HCT116 (cell line): ENCODE results near the gene H6PD. TPM values are rescaled to one million over a fixed set of nuclear protein-coding genes. Genes with fewer than 3 reads are reported as not detected.

Experiments used
- ATAC-seq: fragments of 200-7000 bp; cut with Tn5 transposase; 2 replicates; pipeline ENCODE4 v1.9.1; 2020; ENCODE audit warnings: mild to moderate bottlenecking, moderate library complexity
- BruUV-seq: library from RNA; stranded (reverse); fragments of 400-500 nt; replicated peaks from 2 replicates; lab custom pipeline; 2021; lab: Mats Ljungman, UMichigan
- CTCF ChIA-PET: fragments of 300-600 bp; sonication (Branson Sonifier 250); formaldehyde crosslinking; loops from one replicate; lab custom pipeline; 2021; ENCODE audit warnings: antibody characterized with exemption; lab: Charles Lee
- POLR2A ChIA-PET: fragments of 300-600, 350-600 bp; sonication (Branson Sonifier 250); formaldehyde crosslinking; loops from one replicate; lab custom pipeline; 2021; ENCODE audit warnings: antibody characterized with exemption; lab: Charles Lee
- RAD21 ChIA-PET, 2 experiments: fragments of 300-600 bp; sonication (Branson Sonifier 250); formaldehyde crosslinking; loops; one replicate each; lab custom pipeline; 2023; ENCODE audit warnings: low total read pairs in 2 of 2; ENCODE audit not compliant: uncharacterized antibody in 2 of 2, unreplicated experiment in 2 of 2, low non-redundant PET in 1 of 2; lab: Charles Lee
- DNase-seq: peaks from one replicate; pipeline ENCODE4 v3.0.0-alpha.2; 2010; ENCODE audit warnings: low read depth, low spot score
- H2AFZ ChIP-seq: fragments of 200-600 bp; shearing (Covaris generic), sonication (generic); 2 replicates; pipeline ENCODE4 v1.6.1; 2017; ENCODE audit warnings: low read depth, mixed run types, mixed read lengths, antibody characterized with exemption, low read length; ENCODE audit not compliant: poor library complexity, severe bottlenecking
- H3K27ac ChIP-seq: 2 replicates; pipeline ENCODE4 v1.5.1; 2012; ENCODE audit warnings: low read depth, low read length
- H3K27me3 ChIP-seq: fragments of 200-600 bp; sonication (generic); 2 replicates; pipeline ENCODE4 v1.6.1; 2016; ENCODE audit warnings: mixed run types, low read length, mixed read lengths; ENCODE audit not compliant: insufficient read depth
- H3K36me3 ChIP-seq, 2 experiments: fragments of 200-500 bp in 1 of 2; fragments of 200-600 bp in 1 of 2; sonication (Bioruptor generic) in 1 of 2; sonication (generic) in 1 of 2; 2 replicates each; pipeline versions ENCODE4 v1.5.1 to v1.6.1; 2014 to 2016; ENCODE audit warnings: low read length in 2 of 2, inconsistent platforms in 1 of 2, mixed read lengths in 1 of 2, mixed run types in 1 of 2; ENCODE audit not compliant: insufficient read depth in 2 of 2, control insufficient read depth in 1 of 2
- H3K4me1 ChIP-seq, 2 experiments: fragments of 200-600 bp in 1 of 2; sonication (generic) in 1 of 2; 2 replicates each; pipeline versions ENCODE4 v1.5.1 to v1.6.1; 2012 to 2017; ENCODE audit warnings: low read length in 2 of 2, inconsistent platforms in 1 of 2, mild to moderate bottlenecking in 1 of 2, mixed read lengths in 1 of 2, mixed run types in 1 of 2, moderate library complexity in 1 of 2; ENCODE audit not compliant: insufficient read depth in 2 of 2, control insufficient read depth in 1 of 2
- H3K4me2 ChIP-seq: fragments of 200-600 bp; sonication (generic); 2 replicates; pipeline ENCODE4 v1.6.1; 2017; ENCODE audit warnings: mixed run types, low read length, mixed read lengths
- H3K4me3 ChIP-seq, 2 experiments: fragments of 200-600 bp in 1 of 2; sonication (generic) in 1 of 2; replicated peaks in 1 of 2; 2 replicates each; pipeline ENCODE4 v1.5.1; 2011 to 2016; ENCODE audit warnings: low read length in 2 of 2, control low read depth in 1 of 2, low read depth in 1 of 2, mild to moderate bottlenecking in 1 of 2, mixed read lengths in 1 of 2, mixed run types in 1 of 2
- H3K79me2 ChIP-seq: fragments of 200-600 bp; sonication (generic); 2 replicates; pipeline ENCODE4 v1.6.1; 2017; ENCODE audit warnings: mild to moderate bottlenecking, mixed run types, low read length, moderate library complexity, mixed read lengths; ENCODE audit not compliant: insufficient read depth
- H3K9ac ChIP-seq: fragments of 200-600 bp; sonication (generic); 2 replicates; pipeline ENCODE4 v1.6.1; 2016; ENCODE audit warnings: low read length, mixed read lengths
- H3K9me2 ChIP-seq: fragments of 200-600 bp; sonication (generic), shearing (Covaris generic); 2 replicates; pipeline ENCODE4 v1.6.1; 2017; ENCODE audit warnings: mixed run types, mild to moderate bottlenecking, moderate library complexity; ENCODE audit not compliant: insufficient read depth
- H3K9me3 ChIP-seq, 2 experiments: fragments of 200-500 bp in 1 of 2; fragments of 200-600 bp in 1 of 2; sonication (Bioruptor generic) in 1 of 2; sonication (generic) in 1 of 2; 2 replicates each; pipeline ENCODE4 v1.6.1; 2014 to 2017; ENCODE audit warnings: low read length in 2 of 2, mixed read lengths in 2 of 2, inconsistent platforms in 1 of 2, low read depth in 1 of 2, mild to moderate bottlenecking in 1 of 2, mixed run types in 1 of 2, moderate library complexity in 1 of 2; ENCODE audit not compliant: control insufficient read depth in 1 of 2, insufficient read depth in 1 of 2
- H4K20me1 ChIP-seq: fragments of 200-600 bp; sonication (generic), shearing (Covaris generic); 2 replicates; pipeline ENCODE4 v1.6.1; 2017; ENCODE audit warnings: mixed run types, mild to moderate bottlenecking, moderate library complexity; ENCODE audit not compliant: insufficient read depth
- ATF3 ChIP-seq: IDR thresholded peaks from 2 replicates; pipeline ENCODE4 v1.6.1; 2012
- EGR1 ChIP-seq: IDR thresholded peaks from 2 replicates; pipeline ENCODE4 v1.6.1; 2012; ENCODE audit warnings: low read depth
- EZH2phosphoT487 ChIP-seq: fragments of 200-600 bp; IDR thresholded peaks from 2 replicates; pipeline ENCODE4 v1.6.1; 2018; ENCODE audit warnings: antibody characterized with exemption, borderline replicate concordance
- FOSL1 ChIP-seq: IDR thresholded peaks from 2 replicates; pipeline ENCODE4 v1.6.1; 2012; ENCODE audit warnings: low read depth
- JUND ChIP-seq: IDR thresholded peaks from 2 replicates; pipeline ENCODE4 v1.6.1; 2012
- MAX ChIP-seq: IDR thresholded peaks from 2 replicates; pipeline ENCODE4 v1.6.1; 2012
- POLR2A ChIP-seq: IDR thresholded peaks from 2 replicates; pipeline ENCODE4 v1.7.0; 2011; ENCODE audit warnings: borderline replicate concordance; ENCODE audit not compliant: insufficient read depth, insufficient read length; ENCODE audit errors: extremely low read depth
- POLR2AphosphoS5 ChIP-seq: IDR thresholded peaks from 2 replicates; pipeline ENCODE4 v1.6.1; 2011; ENCODE audit warnings: mild to moderate bottlenecking, low read depth, low read length, moderate library complexity
- SP1 ChIP-seq: IDR thresholded peaks from 2 replicates; pipeline ENCODE4 v1.6.1; 2012; ENCODE audit warnings: low read depth
- TCF7L2 ChIP-seq: IDR thresholded peaks from 2 replicates; pipeline ENCODE4 v1.7.0; 2011; ENCODE audit warnings: borderline replicate concordance, inconsistent platforms; ENCODE audit not compliant: insufficient read depth, insufficient read length; ENCODE audit errors: extremely low read depth
- YY1 ChIP-seq: IDR thresholded peaks from 2 replicates; pipeline ENCODE4 v1.6.1; 2011; ENCODE audit warnings: low read length, low read depth, moderate library complexity, mild to moderate bottlenecking; ENCODE audit not compliant: insufficient replicate concordance; ENCODE audit errors: extremely low read depth
- ZBTB33 ChIP-seq: IDR thresholded peaks from 2 replicates; pipeline ENCODE4 v1.6.1; 2011; ENCODE audit warnings: mild to moderate bottlenecking, low read length, moderate library complexity; ENCODE audit not compliant: insufficient replicate concordance; ENCODE audit errors: extremely low read depth
- ZFX ChIP-seq: fragments of 450-650 bp; IDR thresholded peaks from 2 replicates; pipeline ENCODE4 v1.6.1; 2017
- intact Hi-C: fragments of 100-400 bp; cut with micrococcal nuclease; formaldehyde crosslinking; loops from 2 replicates; pipeline ENCODE4 v1.10.0; 2022
- total RNA-seq: library from RNA; stranded (reverse); gene quantifications from one replicate; pipeline ENCODE4 v1.2.1, GENCODE V29; 2021; ENCODE audit not compliant: unreplicated experiment

H6PD gene
- total RNA-seq, 1 experiment from 2014 or later, result 16.2 TPM

- TF ChIP-seq ATF3, result no peak
- no peak for TF ChIP-seq TCF7L2
- TF ChIP-seq EZH2phosphoT487, result no peak
- TF ChIP-seq POLR2A, result no peak
- TF ChIP-seq YY1, result no peak
These were observed 40.6 kb downstream of the H6PD start (continued) for GRCh38 chr1:9275161-9275560.

- Histone ChIP-seq H3K9me3 (no peaks in the 10 kb centered on the region), H3K27me3 (no peaks in the 10 kb centered on the region), H3K9ac (no peak overlapping the region), H3K4me3 (peak overlapping the region in 1 of 2 experiments; percentile 26; a peak in 1 of 4 replicates), H3K4me2 (peak overlapping the region; percentile 59), H4K20me1 (no peaks in the 10 kb centered on the region), H3K36me3 (no peaks in the 10 kb centered on the region), H3K79me2 (no peaks in the 10 kb centered on the region), H3K9me2 (no peaks in the 10 kb centered on the region), H3K27ac (no peak overlapping the region; the same call in 1 of the 2 replicates), H2AFZ (no peak overlapping the region), H3K4me1 (peaks cover 33 to 43% of the 10 kb centered on the region in 2 experiments; a peak in 3 of 4 replicates)
- CTCF ChIA-PET, result interaction anchor here (1.0 to 1.3 kb wide), 3 partner anchors 9 to 215 kb away, joined by 7 to 8 read pairs (median 8); no protein-coding TSS in a partner anchor
- DNase-seq (peak; percentile 42), ATAC-seq (peak; percentile 71)
- no TSS peak for BruUV-seq
- TF ChIP-seq EGR1, result peak; percentile 97
- TF ChIP-seq ZBTB33, result no peak
- TF ChIP-seq MAX, result peak; percentile 53; the same call in 1 of the 2 replicates
- TF ChIP-seq FOSL1, result peak; percentile 79
- TF ChIP-seq SP1, result peak; percentile 65
- TF ChIP-seq ZFX, result no peak
- peak; percentile 42; the same call in 1 of the 2 replicates for TF ChIP-seq POLR2AphosphoS5
- TF ChIP-seq JUND, result peak; percentile 77
- POLR2A ChIA-PET, result no interaction called here
- RAD21 ChIA-PET, result no interaction called here
- intact Hi-C loops, result no loop called here
These were observed 41.0 kb downstream of the H6PD start for GRCh38 chr1:9275567-9276034.
